ENCODE measurements around the gene RDX.

Gene RDX

DNA sequence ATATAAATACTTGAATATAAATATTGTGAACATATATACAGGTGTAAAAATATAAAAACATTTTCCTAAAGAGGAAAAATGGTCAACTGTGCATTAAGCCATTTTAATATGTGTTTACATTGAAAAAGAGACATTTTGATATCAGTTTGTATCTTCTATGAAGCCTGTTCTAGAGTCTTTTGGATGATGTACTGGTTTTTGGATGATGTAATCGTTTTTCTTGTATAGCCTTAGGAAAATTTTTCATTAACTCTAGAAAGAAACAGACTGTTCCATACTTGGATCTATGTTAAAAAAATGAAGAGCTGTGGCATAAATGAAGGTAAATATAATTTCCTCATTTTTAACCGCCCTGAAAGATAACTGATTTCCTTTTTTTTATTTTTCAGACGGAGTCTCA is 39.6 kb upstream of the RDX start:
- no peak for DNase-seq (ENCODE audit: low read depth)
- no peak overlapping the region for H3K4me3 ChIP-seq (ENCODE audit: low read length)
- TF ChIP-seq CTCF (IDR thresholded peaks at IDR 0.05; ENCODE audit: insufficient read depth, low read depth, low read length, missing control alignments), result no peak

DNA sequence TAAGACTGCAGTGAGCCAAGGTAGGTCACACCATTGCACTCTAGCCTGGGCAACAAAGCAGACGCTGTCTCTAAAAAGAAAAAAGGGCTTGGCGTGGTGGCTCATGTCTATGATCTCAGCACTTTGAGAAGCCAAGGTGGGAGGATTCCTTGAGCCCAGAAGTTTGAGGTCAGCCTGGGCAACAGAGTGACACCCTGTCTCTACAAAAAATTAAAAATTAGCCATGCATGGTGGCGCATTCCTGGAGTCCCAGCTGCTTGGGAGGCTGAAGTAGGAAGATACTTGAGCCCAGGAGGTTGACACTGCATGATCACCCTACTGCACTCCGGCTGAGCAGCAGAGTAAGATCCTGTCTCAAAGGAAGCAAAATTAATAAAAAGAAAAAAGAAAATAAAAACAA is 38.9 kb upstream of the RDX start:
- TF ChIP-seq CTCF (IDR thresholded peaks at IDR 0.05; ENCODE audit: insufficient read depth, low read depth, low read length, missing control alignments), result no peak
- H3K4me3 ChIP-seq (ENCODE audit: low read length), result no peak overlapping the region
- no peak for DNase-seq (ENCODE audit: low read depth)

DNA sequence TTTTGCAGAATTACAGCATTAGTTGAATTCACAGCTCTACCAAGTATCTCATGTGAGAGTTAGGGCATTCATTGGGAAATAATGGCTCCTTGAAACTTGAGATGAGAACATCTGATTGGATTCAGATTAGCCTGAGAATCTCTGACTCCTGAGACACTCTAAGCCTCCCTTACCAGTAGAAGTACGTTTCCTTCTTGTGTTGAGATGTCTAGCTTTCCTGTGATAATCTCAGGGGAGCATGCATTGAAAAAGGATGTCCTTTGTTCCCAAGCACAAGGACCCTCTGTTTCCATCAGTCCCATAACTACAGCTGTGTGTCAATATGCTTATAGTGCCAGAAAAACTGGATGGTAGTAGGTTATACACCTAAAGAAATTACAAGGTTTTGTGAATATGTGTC is 35.2 kb upstream of the RDX start:
- TF ChIP-seq CTCF (IDR thresholded peaks at IDR 0.05; ENCODE audit: insufficient read depth, low read depth, low read length, missing control alignments), result no peak
- DNase-seq (ENCODE audit: low read depth), result no peak
- no peak overlapping the region for H3K4me3 ChIP-seq (ENCODE audit: low read length)

- TF ChIP-seq CTCF (IDR thresholded peaks at IDR 0.05; ENCODE audit: insufficient read depth, low read depth, low read length, missing control alignments), result no peak
- no peak overlapping the region for H3K4me3 ChIP-seq (ENCODE audit: low read length)
- DNase-seq (ENCODE audit: low read depth), result no peak
Measured at GRCh38 chr11:110329445-110329844, 33.0 kb upstream of the RDX start.

DNA sequence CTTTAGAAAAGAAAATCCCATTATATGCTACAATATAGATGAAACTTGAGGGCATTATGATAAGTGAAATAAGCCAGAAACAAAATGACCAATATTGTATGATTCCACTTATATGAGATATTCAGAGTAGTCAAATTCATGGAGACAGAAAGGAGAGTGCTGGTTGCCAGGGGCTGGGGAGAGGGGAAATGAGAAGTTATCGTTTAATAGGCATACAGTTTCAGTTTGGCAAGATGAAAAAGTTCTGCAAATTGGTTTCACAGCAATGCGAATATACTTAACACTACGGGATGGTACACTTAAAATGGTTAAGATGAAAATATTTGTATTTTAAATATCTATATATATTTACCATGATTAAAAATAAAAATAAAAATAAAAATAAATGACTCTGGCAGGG is 31.1 kb upstream of the RDX start:
- H3K4me3 ChIP-seq (ENCODE audit: low read length), result no peak overlapping the region
- TF ChIP-seq CTCF (IDR thresholded peaks at IDR 0.05; ENCODE audit: insufficient read depth, low read depth, low read length, missing control alignments), result no peak
- DNase-seq (ENCODE audit: low read depth), result no peak

DNA sequence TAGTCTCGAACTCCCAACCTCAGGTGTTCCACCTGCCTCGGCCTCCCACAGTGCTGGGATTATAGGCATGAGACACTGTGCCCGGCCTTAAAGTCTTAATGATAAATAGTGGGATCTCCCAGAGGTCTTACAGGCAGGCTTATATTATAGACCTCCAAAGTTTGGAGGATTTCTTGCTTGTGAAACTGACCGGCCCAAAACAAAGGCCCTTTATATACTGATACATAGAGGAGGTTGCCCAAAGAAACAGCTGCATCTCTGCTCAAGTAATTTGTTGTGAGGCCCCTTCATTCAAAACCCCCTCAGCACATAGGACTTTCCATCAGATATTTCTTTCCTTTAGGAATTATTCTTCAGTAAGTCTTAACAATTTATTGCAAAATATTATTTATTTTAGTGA is 27.4 kb upstream of the RDX start:
- DNase-seq (ENCODE audit: low read depth), result no peak
- H3K4me3 ChIP-seq (ENCODE audit: low read length), result no peak overlapping the region
- no peak for TF ChIP-seq CTCF (IDR thresholded peaks at IDR 0.05; ENCODE audit: insufficient read depth, low read depth, low read length, missing control alignments)

GRCh38 chr11:110319501-110319900 is 23.1 kb upstream of the RDX start:
- DNase-seq (ENCODE audit: low read depth), result no peak
- no peak overlapping the region for H3K4me3 ChIP-seq (ENCODE audit: low read length)
- TF ChIP-seq CTCF (IDR thresholded peaks at IDR 0.05; ENCODE audit: insufficient read depth, low read depth, low read length, missing control alignments), result no peak

Data from epithelial cell of esophagus (primary cell).